T-helper 22 cell (primary cell): ENCODE data around the gene ODAD2.

Source experiments
- DNase-seq: peaks from one replicate; pipeline ENCODE4 v3.0.0-alpha.2; 2020; ENCODE audit warnings: low read depth

Gene ODAD2

DNA sequence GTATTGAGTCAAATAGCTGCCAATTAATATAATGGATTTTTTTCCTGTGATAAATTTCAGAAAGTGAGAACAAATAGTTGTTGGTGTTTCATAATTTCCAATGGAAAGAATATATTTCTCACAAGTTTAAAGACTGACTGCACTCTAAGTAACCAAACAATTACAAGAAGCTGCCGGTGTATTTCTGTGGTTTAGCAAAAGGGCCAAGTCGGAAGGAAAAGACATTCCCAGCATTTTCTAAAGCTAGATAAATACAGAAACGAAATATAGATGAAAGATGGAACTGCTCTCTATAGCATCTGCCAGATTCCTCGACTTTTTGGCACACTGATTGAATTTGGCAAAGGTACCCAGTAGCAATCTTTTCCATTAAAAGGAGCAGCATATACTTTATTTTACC, 160.5 kb downstream of the ODAD2 start:
- DNase-seq: no peak

- no peak for DNase-seq
Measured at GRCh38 chr10:27834476-27834875, 164.4 kb downstream of the ODAD2 start.

GRCh38 chr10:27833792-27834191, 165.1 kb downstream of the ODAD2 start:
- no peak for DNase-seq

GRCh38 chr10:27832826-27833225, 166.1 kb downstream of the ODAD2 start:
- no peak for DNase-seq

GRCh38 chr10:27826369-27826768, 172.5 kb downstream of the ODAD2 start:
- DNase-seq: no peak

- no peak for DNase-seq
Measured at GRCh38 chr10:27822301-27822700, 176.6 kb downstream of the ODAD2 start.

DNA sequence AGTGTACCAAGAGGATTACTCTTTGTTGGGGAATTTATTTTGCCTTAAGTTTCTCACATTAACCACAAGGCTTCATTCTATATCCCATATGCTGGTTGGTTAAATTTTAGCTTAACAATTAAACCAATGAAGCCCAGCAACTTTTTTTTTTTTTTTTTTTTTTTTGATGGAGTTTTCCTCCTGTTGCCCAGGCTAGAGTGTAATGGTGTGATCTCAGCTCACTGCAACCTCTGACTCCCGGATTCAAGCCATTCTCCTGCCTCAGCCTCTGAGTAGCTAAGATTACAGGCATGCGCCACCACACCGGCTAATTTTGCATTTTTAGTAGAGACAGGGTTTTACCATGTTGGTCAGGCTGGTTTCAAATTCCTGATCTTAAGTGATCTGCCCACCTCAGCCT, 178.2 kb downstream of the ODAD2 start:
- no peak for DNase-seq

DNA sequence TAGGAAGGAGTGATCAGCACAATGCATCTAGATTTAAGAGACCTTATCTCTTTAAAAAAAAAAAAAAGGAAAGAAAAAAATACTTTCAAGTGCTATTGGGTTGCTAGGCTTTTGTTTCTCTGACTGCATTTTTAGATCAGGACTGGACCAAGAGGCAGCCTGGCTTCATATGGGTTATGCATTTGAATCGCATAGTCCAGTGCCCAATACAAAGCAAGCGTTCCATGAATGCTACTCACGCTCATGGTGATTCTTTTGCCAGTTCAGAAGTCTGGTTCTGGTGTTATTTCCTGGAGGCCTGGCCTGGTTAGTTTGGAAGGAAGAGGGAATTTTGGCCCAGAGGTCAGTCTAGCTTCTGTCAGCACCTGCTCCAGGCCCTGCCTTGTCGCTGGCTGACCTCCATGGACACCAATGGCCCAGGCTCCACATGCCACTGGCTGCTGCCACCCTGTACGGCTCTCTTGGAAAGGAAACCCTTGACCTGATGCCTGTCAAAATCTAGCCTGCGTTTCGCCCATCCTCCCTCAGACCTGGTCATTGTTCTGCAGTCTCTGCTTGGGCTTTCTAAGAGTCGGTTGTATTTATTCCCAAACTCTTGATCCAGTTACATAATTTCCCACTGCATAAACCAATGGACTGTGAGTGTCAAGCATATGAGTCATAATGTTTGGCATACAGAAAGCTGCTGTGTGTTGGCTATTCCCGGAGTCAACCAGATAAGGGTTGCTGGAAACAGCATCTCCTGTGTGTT, 178.9 kb downstream of the ODAD2 start:
- no peak for DNase-seq

DNA sequence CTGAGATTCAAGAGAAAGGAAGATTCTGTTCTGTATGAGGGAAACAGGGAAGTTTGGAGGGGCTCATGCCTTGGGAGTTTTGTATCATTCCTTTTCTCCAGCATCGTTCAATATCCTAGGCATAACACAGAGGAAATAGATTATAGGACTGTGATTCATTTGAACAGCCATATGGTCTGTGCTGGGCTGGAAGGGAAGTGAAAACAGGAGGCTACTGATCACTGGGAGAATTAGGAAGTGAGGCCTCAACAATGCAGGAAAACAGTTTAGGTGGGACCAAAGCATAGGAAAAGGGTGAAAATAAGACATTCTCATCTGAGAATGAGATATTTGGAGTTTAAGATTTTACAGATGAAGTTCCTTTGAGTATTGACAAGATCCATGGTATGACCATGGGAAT, 182.6 kb downstream of the ODAD2 start:
- no peak for DNase-seq

DNA sequence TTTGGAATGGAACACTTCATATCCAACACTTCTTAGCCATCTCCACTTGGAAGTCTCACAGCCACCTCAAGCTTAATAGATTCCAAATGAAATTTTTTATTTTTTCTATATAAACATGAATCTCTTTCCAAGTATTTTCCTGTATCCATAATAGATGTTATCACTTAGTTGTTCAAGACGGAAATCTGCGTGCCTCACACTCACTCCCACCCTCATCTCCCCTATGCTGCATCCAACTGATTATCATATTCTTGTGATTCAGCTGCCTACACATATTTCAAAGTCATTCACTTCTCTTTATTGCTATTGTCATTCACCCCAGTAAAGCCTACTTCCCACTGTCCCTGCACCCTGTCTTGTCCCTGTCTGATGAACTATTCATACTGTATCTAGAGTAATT, 183.0 kb downstream of the ODAD2 start:
- DNase-seq: no peak

DNA sequence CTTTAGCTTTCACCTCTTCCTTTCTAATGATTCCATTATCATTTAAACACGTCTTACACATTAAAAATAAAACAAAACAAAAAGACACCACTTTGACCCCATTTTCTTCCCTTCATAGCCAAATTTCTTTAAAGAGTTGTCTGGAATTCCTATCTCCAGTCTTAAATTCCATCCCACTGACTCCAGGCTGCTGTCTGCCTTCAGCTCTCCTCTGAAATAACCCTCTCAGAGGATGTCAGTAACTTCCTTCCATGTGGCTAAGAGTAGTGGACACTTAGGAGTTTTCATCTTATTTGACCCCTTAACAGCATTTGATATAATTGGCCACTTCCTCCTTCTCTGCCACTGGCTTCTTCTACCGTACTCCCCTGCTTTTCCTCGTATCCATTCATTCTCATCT, 183.6 kb downstream of the ODAD2 start:
- no peak for DNase-seq

GRCh38 chr10:27805180-27805579, 193.7 kb downstream of the ODAD2 start:
- no peak for DNase-seq

- no peak for DNase-seq
Measured at GRCh38 chr10:27804136-27804535, 194.7 kb downstream of the ODAD2 start.

GRCh38 chr10:27801171-27801785, 197.6 kb downstream of the ODAD2 start:
- no peak for DNase-seq

GRCh38 chr10:27799046-27799445, 199.8 kb downstream of the ODAD2 start:
- DNase-seq: no peak

DNA sequence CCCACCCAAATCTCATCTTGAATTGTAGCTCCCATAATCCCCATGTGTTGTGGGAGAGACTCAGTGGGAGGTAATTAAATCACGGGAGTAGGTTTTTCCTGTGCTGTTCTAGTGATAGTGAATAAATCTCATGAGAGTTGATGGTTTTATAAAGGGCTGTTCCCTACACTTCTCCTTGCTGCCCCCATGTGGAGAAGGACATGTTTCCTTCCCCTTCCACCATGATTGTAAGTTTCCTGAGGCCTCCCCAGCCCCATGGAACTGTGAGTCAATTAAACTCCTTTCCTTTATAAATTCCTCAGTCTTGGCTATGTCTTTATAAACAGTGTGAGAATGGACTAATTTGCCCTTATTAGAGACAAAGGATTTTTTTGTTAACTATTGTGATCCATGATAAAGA, 204.7 kb downstream of the ODAD2 start:
- no peak for DNase-seq

DNA sequence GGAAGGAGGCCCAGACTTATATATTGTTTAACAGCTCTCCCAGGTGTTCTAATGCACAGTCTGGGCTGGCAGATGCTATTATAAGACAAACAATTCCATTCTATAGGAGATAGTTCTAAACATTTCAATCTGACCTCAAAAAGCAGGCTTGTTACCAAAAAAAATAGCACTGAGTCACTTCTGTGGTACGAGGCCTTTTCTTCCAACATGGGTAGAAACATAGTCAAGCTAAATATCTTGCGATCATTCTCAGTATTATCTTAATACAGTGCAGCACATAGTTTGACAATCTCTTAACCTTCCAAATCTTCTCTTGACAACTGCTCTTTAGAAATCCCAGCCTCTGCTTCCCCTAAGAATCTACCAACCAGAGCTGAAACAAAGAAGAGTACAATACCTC, 206.7 kb downstream of the ODAD2 start:
- DNase-seq: no peak

GRCh38 chr10:27784272-27784671, 214.6 kb downstream of the ODAD2 start:
- DNase-seq: no peak

- DNase-seq: no peak
Measured at GRCh38 chr10:27783660-27784059, 215.2 kb downstream of the ODAD2 start.

GRCh38 chr10:27779462-27780015, 219.3 kb downstream of the ODAD2 start:
- DNase-seq: no peak

DNA sequence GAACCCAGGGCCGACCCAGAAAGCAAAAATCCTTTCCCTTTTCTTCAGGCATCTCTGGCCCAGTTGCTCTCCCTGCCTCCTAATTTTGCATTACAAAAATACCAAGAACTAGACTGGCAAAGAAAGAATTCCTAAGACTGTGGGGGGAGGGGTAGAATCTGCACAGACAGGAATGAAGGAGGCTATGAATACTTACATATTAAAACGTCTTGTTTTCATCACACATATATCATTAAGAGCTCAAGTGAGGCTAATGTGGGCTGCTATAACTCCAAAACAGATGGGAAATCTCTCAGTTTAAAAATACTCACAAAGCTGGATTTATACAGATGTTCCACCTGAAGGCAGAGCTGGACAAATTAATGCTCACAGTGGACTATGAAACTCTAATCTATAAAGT, 224.0 kb downstream of the ODAD2 start:
- DNase-seq: no peak

- DNase-seq: no peak
Measured at GRCh38 chr10:27771231-27771630, 227.6 kb downstream of the ODAD2 start.

GRCh38 chr10:27770181-27770580, 228.7 kb downstream of the ODAD2 start:
- DNase-seq: no peak
